Glutamatergic neuron (in vitro differentiated cells): ENCODE data around the gene ABHD8. TPM values are rescaled to one million over a fixed set of nuclear protein-coding genes. Genes with fewer than 3 reads are reported as not detected.
A peak's percentile ranks its signal among the peaks of the same experiment; 100 is the strongest.

Experiments used
- DNase-seq: peaks from one replicate; pipeline ENCODE4 v3.0.0; 2022
- H3K27ac Mint-ChIP-seq: one replicate; pipeline ENCODE4 v1.8.0; 2020; ENCODE audit warnings: mild to moderate bottlenecking, mixed read lengths, inconsistent platforms; ENCODE audit not compliant: unreplicated experiment
- H3K27me3 Mint-ChIP-seq: one replicate; pipeline ENCODE4 v1.8.0; 2020; ENCODE audit warnings: mild to moderate bottlenecking, moderate library complexity, mixed read lengths, inconsistent platforms; ENCODE audit not compliant: unreplicated experiment
- H3K36me3 Mint-ChIP-seq: one replicate; pipeline ENCODE4 v1.8.0; 2020; ENCODE audit warnings: mild to moderate bottlenecking, mixed read lengths, inconsistent platforms; ENCODE audit not compliant: unreplicated experiment
- H3K4me1 Mint-ChIP-seq: one replicate; pipeline ENCODE4 v1.8.0; 2020; ENCODE audit warnings: mild to moderate bottlenecking, low read depth, mixed read lengths, inconsistent platforms; ENCODE audit not compliant: unreplicated experiment
- H3K4me3 Mint-ChIP-seq: one replicate; pipeline ENCODE4 v1.8.0; 2020; ENCODE audit warnings: mild to moderate bottlenecking, mixed read lengths, inconsistent platforms; ENCODE audit not compliant: unreplicated experiment
- H3K9me3 Mint-ChIP-seq: one replicate; pipeline ENCODE4 v1.8.0; 2020; ENCODE audit warnings: mild to moderate bottlenecking, moderate library complexity, mixed read lengths, inconsistent platforms; ENCODE audit not compliant: unreplicated experiment
- total RNA-seq: library from RNA; stranded (reverse); fragmentation: NEBNext Ultra II Directional; extraction: Animal tissue kit (Norgen Biotek cat#: 25700); gene quantifications from one replicate; pipeline ENCODE4 v1.2.1, GENCODE V29; 2021; ENCODE audit not compliant: unreplicated experiment
- TF ChIP-seq, protein P1 (sequence below): fragments of 200-600 bp; sonication (generic); IDR thresholded peaks from one replicate; pipeline ENCODE4 v1.5.0; 2021; ENCODE audit not compliant: partially characterized antibody, unreplicated experiment

The ABHD8 gene
- total RNA-seq, 1 donor from 2014 or later = 14.1 TPM

DNA sequence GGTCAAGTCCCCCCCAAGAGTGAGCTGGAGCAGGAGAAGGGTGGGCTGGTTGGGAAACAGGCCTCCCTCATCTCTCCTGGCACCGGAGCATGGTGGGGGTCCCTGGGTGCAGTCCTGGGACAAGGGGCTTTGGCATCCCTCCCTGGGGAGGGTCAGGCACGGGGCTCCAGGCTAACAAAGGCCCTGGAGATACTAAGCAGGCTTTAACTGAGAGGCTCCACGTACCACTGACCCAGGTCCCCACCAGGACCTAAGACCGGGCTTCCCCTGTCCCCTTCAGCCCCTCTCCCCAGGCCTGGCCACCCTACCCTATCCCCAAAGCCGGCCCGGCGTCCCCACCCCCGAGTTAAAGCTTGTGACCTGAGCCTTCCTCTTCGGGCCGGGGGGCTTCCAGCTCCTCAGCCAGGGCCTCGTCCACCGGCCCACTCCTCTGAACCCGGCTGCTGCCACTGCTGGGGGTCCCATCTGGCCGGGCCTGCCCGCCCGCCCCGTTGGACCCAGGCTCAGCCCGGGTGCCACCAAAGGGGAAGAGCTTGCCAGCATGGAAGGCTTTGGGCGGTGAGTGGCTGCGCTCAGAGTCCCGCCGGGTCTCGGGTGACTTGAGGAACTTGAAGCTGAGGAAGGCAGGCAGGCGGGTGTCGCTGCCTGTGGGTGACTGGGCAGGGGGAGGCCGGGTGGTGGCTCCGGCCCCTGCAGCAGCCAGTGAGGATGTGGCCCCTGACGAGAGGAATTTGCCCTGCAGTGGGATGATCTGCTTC lies 21.3 kb upstream of the ABHD8 start:
- H3K4me1 Mint-ChIP-seq = peaks cover 16% of the 10 kb centered on the region
- H3K27me3 Mint-ChIP-seq = peaks cover 9% of the 10 kb centered on the region
- no peak overlapping the region for H3K4me3 Mint-ChIP-seq
- H3K36me3 Mint-ChIP-seq = no peaks in the 10 kb centered on the region
- peaks cover 12% of the 10 kb centered on the region for H3K9me3 Mint-ChIP-seq
- TF ChIP-seq, protein P1, sequence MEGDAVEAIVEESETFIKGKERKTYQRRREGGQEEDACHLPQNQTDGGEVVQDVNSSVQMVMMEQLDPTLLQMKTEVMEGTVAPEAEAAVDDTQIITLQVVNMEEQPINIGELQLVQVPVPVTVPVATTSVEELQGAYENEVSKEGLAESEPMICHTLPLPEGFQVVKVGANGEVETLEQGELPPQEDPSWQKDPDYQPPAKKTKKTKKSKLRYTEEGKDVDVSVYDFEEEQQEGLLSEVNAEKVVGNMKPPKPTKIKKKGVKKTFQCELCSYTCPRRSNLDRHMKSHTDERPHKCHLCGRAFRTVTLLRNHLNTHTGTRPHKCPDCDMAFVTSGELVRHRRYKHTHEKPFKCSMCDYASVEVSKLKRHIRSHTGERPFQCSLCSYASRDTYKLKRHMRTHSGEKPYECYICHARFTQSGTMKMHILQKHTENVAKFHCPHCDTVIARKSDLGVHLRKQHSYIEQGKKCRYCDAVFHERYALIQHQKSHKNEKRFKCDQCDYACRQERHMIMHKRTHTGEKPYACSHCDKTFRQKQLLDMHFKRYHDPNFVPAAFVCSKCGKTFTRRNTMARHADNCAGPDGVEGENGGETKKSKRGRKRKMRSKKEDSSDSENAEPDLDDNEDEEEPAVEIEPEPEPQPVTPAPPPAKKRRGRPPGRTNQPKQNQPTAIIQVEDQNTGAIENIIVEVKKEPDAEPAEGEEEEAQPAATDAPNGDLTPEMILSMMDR = no peak
- H3K27ac Mint-ChIP-seq = no peak overlapping the region
- no peak for DNase-seq

DNA sequence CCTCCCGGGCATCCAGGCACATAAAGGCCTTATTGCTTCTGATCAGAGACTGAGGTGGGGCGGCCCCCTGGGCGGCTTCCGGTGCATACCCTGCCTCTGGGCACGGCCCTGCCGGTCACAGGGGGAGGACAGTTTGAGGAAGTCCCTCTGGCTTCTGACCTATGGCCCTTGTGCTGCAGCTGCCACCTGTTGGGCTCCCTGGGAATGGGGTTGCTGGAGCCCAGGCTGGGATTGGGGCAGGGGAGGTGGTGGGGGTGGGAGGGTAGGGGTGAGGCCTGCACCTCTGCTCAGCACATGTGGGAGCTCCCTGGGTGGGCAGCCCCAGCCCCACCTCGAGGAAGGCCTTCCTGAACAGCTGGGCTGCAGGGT lies 20.7 kb upstream of the ABHD8 start:
- Mint-ChIP-seq H3K9me3 (peaks cover 10% of the 10 kb centered on the region), H3K4me3 (no peak overlapping the region), H3K4me1 (peaks cover 16% of the 10 kb centered on the region), H3K36me3 (no peaks in the 10 kb centered on the region), H3K27me3 (peaks cover 7% of the 10 kb centered on the region), H3K27ac (no peak overlapping the region)
- no peak for DNase-seq
- TF ChIP-seq, protein P1 = no peak

DNA sequence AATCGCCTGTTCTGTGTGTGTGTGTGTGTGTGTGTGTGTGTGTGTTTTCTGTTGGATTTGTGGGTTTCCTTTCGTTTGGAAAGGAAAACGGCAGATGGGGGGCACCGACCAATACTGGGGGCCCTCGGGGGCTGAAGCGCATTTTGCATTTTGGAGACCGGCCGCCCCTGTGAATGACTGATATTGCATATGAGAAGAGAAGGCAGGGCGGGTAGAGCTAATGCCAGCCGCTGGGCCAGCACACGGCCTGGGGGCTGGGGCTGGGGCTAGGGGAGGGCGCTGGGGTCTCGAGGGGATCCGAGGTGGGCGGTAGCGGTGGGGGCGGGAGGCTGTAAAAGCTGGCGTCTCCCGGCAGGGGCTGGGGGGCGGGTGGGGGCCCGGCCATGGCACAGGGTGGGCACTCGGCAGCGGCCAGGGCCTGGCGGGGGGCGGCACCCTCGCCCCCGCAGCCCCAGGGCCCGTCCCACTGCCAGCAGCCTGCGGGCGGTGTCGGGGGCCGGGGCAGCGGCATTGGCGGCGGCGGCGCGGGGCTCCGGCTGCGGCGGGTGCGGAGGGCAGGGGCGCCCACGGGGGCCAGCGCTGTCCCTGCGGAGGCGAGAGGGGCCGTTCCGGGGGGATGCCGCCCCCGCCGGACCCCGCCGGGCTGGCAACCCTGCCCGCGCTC lies 20.2 kb upstream of the ABHD8 start:
- H3K36me3 Mint-ChIP-seq = no peaks in the 10 kb centered on the region
- peak overlapping the region; percentile 64 for H3K4me3 Mint-ChIP-seq
- no peak for DNase-seq
- peaks cover 10% of the 10 kb centered on the region for H3K9me3 Mint-ChIP-seq
- peaks cover 7% of the 10 kb centered on the region for H3K27me3 Mint-ChIP-seq
- peaks cover 16% of the 10 kb centered on the region for H3K4me1 Mint-ChIP-seq
- peak overlapping the region; percentile 96 for H3K27ac Mint-ChIP-seq
- TF ChIP-seq, protein P1 = no peak

DNA sequence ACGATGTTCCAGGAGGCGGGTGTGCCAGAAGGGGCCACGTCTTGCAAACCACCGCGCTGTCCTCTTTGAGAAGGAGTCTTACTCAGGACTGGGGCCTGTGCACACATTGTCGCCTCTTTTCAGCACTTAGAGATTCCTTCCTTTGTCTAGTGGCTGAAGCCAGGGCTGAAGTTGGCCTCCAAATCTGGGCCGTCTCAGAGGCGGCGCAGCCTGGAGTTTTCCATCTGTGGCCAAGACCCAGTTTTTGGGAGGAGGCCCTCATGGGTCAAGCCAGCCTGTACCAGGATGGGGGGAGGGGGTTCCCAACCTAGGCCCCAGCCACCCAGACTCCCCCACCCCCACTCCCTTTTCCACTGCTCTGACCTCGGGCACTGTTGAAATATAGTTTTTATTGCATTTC lies 19.6 kb upstream of the ABHD8 start:
- Mint-ChIP-seq H3K4me3 (peak overlapping the region; percentile 67), H3K27me3 (peaks cover 7% of the 10 kb centered on the region), H3K9me3 (peaks cover 10% of the 10 kb centered on the region), H3K27ac (peak overlapping the region; percentile 96), H3K4me1 (peaks cover 16% of the 10 kb centered on the region), H3K36me3 (no peaks in the 10 kb centered on the region)
- TF ChIP-seq, protein P1 = no peak
- DNase-seq = no peak
